HG03439 (cell line): ENCODE data around the gene DIAPH3.
A peak's percentile ranks its signal among the peaks of the same experiment; 100 is the strongest.

Experiments used
- ATAC-seq: cut with Tn5 transposase; IDR thresholded peaks from one replicate; pipeline ENCODE4 v1.9.1; 2021; ENCODE audit warnings: mild to moderate bottlenecking, moderate library complexity; ENCODE audit not compliant: unreplicated experiment

The DIAPH3 gene

DNA sequence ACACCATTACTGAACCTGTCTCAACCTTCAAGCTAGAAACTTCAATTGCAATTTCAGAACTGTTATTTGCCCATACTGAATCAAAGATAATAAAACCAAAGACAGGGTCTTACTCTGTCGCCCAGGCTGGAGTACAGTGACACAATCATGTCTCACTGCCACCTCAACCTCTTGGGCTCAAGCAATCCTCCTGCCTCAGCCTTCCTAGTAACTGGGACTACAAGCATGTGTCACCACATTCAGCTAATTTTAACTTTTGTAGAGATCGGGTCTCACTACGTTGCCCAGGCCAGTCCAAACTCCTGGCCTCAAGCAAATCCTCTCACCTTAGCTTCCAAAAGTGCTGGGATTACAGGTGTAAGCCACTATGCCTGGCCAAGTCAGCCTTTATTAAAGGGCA lies 143.4 kb downstream of the DIAPH3 start:
- no peak for ATAC-seq

DNA sequence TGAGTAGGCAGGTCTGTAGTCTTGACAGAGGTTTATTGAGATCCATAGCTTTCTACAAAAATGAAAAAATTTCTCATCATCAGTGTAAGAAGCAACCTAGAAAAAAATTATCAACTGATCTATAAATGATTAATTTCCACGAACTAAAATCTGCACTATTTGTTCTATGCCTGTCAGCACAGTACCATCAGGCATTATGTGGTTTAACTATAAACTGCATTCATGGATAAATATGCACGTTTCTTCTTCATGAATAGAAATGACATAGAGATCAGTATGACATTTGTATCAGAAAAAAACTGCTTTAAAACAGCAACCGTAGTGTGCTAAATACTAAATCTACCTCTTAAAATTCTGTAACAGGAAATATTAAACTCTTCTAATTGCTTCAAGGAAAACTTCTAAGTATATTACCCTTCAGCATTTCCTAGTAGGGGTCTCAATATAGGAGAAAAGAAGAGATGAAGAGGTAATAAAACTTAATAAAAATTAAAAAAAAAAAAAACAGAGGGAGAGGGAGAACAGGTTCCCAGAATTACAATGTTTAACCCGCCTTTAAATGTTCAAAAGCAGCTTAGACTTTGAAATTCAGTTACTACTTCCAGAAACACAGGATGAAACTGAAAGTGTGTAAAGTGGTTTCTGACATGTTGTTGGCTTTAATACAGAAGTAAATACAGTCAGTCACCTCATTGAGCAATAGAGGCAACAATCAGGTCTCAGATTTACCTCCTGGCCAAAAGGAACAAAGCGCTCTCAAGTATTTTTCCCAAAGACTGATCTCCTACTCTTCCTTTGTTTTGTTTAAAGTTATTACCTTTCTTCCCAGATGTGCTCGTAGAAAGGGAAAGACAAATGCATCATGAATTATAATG lies 144.4 kb downstream of the DIAPH3 start:
- ATAC-seq, result peak; percentile 54

DNA sequence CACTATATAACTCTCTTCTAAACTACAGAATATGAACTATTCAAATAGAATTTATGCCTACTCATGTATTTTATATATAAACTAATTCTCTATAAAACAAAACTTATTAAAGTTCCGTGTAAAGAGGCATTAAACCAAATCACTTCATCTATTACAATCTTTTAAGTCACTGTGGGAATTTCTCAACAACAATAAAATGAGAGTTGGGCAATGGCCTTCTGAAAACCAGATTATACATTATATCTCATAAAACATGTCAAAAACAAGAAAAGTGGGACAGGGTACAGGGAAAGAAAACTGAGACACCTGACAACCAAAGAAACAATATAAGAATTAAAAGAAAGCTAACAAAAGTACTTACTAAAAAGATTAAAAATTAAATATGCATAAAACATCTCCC lies 145.2 kb downstream of the DIAPH3 start:
- no peak for ATAC-seq

DNA sequence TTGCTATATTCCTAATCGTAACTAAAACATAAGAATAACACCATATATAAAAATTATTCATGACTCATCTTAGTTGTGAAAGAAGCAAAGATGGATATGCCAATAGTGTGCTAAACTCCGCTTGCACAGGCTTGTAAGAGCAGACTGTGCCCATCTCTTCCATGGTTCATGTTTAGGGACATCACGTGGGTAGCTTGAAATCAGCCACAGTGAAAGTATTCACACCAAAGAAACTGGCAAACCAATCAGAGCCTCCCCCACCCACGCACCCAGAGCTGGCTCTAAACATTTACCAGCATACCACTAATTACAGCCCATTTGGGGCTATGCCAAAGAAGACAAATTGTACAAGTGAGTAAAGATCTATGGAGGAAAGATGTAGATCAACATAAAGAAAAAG lies 147.5 kb downstream of the DIAPH3 start:
- no peak for ATAC-seq

DNA sequence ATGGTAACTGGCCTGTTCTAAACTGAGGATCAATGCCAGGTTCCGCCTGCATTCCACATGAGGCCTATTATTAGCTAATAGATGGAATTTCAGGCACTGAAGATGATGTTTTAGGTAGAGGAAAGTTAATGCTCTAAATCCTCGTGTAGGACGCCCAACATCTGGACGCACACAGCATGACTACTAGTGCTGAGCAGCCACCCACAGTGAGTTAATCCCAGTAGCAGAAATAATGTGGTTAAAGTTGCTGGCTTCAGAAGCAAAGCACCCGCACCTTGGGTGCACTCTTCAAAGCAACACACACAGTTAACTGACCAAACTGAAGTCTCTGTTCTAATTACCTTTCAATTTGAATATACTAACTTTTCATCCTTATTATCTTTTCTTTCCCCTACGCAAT lies 150.6 kb downstream of the DIAPH3 start:
- no peak for ATAC-seq

DNA sequence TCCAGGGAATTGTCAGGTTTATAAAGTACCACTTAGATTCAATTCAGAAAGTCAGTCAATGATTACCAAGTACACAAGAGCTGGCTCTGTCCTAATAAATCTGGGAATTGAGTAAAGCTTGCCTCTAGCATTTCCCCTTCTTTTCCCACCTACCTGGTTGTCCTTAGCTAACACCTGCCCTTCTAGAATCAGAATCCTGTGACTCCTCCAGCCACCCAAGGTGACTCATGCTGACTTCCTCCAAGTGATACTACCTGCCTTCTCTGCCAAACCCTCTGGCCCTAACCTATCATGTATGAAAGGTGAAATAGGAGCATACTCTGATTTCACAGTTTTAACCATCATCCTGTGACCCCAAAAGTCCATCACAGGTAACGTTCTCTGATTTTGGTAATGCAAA lies 151.2 kb downstream of the DIAPH3 start:
- no peak for ATAC-seq

DNA sequence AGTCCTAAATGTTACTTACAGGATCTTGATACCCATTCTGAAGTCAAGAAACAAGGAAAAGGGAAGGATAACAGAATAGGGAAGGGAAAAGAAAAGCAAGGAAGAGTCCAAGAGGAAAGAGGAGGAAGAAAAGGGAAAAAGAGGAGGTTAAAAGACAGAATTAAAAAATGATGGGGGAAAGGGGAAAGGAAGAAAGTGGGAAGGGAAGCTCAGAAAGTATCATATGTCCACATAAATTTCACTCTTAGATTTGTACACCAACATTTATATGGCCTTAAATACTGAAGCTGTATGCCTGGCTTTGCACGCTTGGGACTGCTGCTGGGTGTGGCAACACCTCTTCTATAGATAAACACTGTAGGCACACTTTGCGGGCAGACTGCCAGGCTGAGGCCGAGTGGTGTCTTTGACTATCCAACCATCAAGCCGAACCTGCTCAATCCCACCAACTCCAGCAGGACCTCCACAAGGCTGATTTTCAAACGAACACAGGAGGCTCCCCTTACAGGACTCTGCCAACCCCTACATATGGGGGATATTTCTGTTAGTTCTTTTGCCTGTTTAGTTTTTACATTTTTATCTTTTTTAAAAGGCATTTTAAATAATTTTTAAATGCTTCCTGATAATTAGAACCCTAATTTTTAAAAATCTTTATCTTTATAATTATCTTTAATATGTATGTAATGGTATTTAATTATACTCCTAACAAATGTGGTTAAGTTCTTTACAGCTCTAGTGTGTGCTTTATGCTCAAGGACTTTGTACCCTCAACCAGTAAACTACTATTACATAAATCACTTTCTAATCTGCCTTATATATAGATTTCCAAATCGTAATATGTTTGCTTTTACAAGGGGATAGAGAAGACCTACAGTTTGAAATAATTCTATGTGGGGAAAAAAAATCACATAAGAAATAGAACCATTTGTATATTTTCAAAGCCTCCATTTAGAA lies 154.2 kb downstream of the DIAPH3 start:
- ATAC-seq, result no peak

DNA sequence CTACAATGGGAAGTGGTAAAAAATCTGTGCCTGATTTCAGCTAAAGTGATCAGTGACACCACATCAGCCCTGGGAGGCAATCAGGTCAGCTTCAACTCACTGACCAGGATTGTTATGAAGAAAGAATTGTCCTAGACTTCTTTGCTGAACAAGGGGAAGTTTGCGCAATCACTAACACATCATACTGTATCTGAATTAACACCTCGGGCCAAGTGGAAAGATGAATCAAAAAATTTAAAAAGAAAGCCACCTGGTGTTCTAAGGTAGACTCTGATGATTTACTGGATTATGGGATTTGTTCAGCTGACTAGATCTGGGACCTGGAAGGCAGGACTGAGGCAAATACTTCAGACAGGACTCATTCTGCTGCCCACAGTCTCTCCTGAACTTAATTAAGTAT lies 161.8 kb downstream of the DIAPH3 start:
- ATAC-seq, result no peak

DNA sequence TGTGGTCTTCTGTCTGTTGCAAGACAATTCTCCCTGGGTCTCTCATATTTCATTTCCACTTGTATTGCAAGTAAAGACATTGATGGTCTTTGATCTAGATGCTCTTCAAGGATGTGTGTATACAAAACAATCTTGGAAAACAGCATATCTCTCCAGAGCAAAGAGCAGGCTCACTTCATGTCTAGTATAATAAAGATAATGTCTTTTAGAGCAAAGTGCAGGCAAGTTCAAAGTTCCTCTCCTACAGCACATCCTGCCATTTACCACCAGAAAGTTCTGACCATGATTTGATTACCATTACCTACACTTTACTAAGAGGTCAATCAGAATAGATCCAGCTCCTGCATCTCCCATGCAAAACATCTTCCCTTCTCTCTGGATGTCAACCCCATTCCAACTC lies 162.8 kb downstream of the DIAPH3 start:
- ATAC-seq, result no peak

DNA sequence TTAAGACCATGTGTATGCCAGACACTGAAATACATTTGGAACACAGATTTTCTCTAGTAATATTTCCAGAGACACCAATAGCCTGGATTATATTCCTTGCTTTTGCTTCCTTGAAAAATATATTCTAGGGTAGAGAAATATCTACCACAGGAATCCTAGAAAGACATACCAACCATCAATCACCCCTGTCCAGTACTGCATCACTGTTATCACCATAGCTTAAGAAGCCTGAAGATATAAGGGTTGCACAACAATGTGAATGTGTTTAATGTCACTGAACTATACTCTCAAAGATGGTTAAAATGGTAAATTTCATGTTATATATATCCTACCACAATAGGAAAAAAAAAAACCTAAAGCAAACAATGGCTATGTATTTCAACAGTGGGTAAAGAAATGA lies 163.6 kb downstream of the DIAPH3 start:
- ATAC-seq, result no peak

DNA sequence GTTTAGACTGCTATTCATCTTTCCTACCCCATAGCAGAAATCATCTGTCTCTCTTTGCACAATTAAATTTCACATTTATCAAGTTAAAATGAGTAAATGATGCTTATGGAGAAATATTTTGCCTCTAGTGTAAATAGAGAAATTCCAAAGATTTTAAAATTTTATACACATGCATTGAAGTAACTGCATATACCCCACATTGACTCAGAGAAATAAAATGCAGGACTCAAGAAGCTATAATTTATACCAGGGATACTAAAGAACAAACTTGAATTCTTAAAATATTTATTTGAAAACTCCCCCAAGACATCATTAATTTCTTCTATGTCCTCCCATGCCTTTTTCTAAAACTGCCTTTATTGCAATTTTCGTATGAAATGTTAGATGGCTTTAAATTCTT lies 165.8 kb downstream of the DIAPH3 start:
- no peak for ATAC-seq

DNA sequence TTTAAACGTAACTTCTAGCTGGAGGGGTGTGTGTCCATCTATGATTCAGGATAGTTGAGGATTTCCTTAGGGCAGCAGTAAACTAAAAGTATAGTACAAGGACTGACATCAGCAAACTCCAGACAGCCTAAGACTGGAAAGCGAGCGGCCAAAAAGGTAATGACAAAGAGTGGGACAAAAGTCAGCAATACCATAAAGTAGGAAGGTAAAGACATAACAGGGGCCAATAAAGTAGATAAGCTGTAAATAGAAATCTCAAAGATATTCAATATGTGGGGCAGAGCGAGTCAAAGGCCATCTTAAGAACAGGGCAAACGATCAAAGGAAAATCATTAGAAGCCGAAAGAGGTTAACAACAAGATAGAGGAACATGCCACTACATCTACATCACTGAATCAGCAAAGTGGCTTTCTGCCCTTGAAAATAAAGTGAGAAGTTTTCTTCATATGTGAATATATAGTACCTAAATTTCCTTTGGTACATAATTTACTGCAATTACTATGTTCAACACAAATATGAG lies 167.2 kb downstream of the DIAPH3 start:
- ATAC-seq, result no peak

DNA sequence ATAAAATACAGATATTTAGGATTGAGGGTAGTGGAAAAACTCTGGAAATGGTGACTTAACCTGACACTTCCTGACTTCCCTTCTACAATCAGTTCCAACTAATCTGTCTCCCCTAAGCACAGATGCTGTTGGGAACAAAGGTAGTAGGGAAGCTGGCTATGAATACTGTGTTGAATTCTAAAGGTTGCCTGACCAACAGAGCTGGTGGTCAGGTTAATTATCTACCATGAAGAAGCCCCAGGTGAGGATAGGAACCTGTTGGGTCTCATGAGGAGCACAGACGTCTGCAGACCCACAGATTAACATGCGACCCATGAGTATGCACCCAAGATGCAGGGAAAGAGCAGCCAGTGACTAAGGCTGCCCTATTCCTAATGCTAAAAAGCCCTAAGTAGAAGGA lies 172.3 kb downstream of the DIAPH3 start:
- ATAC-seq, result no peak

DNA sequence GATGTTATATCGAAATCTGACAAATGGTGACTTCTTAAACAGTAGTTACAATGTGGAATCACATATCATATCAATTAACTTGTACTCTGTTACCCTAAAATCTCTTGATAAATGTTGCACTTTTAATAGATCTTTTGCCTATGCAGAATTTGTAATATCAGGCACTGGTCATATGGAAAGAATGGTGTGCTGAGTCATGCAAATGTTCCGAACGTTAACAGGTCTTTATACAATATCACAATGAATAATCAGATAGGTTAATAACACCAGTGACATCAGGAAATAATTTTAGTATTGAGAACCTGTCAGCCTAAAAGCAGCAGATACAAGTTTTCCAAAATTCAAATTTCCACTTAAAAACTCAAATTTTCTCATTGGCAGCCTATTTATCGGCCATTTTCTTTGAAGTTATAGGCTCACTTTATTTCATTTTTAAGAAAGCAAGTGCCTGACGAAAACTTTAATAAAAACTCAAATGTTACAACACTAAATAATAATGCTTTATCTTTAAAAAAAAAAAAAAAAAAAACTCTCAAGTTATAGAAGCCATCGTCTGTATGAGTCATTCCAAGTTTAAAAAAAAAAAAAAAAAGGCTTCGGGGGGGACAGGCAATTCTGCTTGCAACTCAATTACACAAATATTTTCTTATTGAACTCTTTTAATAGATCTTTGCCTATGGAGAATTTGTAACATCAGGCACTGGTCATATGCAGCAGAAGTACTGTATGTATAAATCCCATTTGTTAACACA lies 180.9 kb downstream of the DIAPH3 start:
- ATAC-seq, result no peak

DNA sequence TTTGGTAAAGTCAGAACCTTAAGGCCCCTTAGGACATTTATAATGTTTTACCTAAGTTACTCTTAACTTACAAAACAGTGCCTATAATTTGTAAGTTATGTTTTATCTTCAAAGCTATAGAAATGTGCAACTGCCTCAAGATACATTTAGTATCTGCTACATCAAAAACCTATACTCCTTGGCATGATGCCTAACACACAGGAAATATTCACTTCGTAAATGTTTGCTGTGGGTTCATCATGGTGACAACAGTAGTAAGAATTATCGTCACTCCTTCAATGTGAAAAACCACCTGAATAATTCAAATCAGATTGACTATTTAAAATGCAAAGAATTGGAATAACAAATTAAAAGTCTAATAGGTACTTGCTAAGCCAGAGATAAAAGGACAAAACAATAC lies 184.1 kb downstream of the DIAPH3 start:
- ATAC-seq, result no peak

DNA sequence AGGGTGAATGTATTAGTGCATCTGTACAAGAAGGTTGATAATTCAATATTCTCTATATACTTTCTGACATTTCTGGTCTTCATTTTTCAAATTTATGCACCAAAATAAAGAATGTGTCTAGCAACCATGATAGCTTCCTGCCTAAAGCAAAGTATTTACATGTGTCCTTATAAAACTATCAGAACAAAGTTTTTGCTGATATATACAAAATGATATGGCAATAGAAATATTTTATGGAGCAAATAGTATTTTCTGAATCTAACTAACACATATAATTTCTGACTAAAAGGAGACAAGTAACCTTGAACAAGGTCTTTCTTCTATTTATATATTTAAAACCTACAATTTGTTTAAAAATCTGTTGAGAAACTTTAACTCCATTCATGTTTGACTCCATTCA lies 184.9 kb downstream of the DIAPH3 start:
- ATAC-seq, result no peak

DNA sequence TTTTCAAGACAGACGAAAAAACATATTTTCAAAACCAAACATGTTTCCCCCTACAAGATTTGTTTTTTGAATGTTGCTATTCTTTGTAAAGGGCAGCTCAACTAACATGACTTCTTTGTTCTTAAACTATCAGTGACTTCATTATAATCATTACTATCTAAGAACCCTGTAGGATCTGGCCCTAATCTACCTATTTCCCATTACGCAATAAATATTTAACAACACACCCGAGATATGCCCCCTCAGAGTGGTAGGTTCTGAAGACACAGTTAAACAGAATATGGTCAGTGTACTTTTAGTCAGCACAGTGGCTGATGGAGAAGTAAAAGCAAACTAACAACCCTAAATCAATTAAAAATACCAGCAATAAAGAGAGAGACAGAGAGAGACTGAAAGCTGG lies 186.9 kb downstream of the DIAPH3 start:
- no peak for ATAC-seq

DNA sequence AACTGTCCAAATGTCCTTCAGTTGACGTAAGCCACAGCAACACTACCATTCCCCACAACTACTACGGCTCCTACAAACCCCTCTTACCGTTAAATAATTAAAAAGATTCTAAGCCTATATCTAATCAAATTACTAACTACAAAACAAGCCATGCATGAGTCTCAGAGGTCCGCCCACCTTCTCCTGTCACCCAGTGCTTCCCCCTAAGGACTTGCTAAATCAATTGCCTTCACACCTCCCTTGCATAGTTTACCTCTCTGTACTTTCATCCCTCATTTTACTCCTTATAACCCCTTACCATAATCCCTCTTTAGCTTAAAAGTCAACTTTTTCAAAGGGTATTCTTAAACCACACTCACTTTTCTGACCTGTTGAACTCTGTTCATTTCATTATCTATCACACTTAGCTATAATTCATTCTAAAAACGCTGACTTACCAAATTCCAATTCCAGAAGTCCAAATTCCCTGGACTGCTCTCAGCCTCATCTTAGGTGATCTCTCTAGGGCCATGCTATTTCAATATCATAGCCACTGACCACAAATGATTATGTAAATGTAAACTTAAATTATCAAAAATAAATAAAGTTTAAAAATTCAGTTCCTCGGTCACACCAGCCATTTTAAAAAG lies 187.8 kb downstream of the DIAPH3 start:
- ATAC-seq, result no peak

DNA sequence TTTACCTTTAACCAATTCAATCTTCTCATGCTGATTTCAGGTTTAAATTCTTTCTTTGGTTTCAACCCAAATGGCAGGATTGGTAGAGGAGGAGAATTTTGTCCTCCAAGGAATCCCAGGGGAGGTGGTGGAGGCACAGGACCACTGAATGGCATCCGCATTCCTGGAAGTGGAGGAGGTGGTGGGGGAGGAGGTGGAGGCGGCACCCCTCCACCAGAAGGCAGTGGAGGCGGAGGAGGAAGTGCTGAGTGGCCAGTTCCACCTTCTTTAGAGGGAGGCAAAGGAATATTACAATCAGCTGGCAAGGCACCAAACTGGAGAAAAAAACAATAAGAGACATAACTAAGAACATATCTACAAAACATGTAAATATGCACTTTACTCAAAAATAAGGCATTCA lies 192.9 kb downstream of the DIAPH3 start:
- ATAC-seq, result no peak

DNA sequence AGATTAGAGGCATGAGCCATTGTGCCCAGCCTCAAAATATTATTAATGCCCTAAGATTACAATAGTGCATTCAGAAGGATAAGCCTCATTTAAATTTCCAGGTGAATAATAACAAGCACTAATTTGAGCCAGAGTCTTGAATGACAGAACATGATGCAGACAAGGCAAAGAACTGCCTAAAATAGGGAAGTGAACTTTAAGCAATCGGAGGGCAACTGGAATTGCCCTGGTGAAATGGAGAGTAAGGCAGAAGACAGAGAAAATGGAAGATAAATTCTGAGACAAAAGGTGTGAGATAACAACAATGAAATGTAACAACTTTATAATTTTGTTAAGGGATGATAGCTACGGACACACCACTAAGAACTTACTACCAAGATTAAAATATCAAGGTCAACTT lies 199.9 kb downstream of the DIAPH3 start:
- ATAC-seq, result no peak

DNA sequence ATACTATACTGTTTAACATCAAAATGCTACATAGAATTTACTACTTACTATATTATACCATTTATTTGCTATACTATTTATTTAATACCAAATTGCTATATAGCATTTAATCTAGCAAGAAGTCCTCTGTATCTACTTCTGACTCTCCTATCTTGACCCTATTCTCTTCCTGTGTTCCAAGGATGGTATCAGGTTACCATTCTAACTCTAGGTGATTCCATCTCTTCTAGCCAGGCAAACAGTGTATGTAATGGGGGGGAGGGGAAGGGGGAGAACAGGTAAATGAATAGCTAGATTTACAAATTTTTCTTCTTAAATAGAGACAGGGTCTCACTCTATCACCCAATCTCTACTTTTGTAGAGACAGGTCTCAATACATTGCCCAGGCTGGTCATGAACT lies 200.3 kb downstream of the DIAPH3 start:
- ATAC-seq, result no peak
